Forelimb muscle (tissue), 1 donor: ENCODE data around the gene ANKRD33B. TPM values are rescaled to one million over a fixed set of nuclear protein-coding genes. Genes with fewer than 3 reads are reported as not detected.
A peak's percentile ranks its signal among the peaks of the same experiment; 100 is the strongest.
"Not testable (repeated sequence)": the region's sequence is repeated elsewhere in the genome, so short reads cannot be mapped to it uniquely, and the experiment has no call there.

Source experiments
- DNase-seq: peaks from one replicate; pipeline ENCODE4 v3.0.0-alpha.2; 2013; ENCODE audit warnings: low read depth
- polyA plus RNA-seq: library from polyadenylated mRNA; unstranded; fragments of 120-200 nt; gene quantifications from one replicate; pipeline ENCODE4 v1.2.1, GENCODE V29; 2013; ENCODE audit not compliant: insufficient read length

ANKRD33B gene
- polyA plus RNA-seq, 1 donor = 1.8 TPM

DNA sequence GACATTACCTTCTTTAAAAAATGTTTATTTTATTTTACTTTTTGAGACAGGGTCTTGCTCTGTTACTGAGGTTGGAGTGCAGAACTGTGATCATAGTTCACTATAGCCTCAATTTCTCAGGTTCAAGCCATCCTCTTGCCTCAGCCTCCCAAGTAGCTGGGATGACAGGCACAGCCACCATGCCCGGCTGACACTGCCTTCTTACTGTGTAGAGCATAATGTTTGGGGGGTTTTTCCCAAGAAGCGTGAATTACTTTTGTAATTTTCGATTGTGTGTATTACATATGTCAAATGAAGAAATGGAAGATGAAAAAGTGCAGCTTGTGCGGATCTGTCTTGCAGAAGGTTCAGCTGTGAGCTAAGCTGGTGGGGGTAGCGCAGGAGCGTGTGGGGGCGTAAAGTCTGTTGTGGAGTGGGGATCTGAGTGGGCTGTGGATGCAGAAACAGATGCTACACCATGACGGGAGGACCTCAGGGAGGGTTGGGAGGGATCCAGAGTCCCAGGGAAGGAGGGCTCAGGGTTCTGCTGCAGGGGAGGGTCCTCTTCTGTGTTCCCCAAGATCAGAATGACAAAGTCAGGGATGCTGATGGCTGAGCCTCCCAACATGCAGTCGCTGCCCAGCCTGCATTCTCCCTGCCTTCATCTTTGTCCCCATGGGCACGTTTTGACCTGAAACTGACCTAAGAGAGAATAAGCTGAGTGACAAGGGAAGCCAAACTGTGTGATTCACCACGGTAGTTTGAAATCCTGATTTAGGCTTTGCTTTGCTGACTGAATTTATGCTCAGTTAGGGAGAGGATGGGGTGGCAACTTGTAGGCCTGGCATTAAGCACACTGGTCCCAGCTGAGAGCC is 6.8 kb upstream of the ANKRD33B start:
- no peak for DNase-seq

DNA sequence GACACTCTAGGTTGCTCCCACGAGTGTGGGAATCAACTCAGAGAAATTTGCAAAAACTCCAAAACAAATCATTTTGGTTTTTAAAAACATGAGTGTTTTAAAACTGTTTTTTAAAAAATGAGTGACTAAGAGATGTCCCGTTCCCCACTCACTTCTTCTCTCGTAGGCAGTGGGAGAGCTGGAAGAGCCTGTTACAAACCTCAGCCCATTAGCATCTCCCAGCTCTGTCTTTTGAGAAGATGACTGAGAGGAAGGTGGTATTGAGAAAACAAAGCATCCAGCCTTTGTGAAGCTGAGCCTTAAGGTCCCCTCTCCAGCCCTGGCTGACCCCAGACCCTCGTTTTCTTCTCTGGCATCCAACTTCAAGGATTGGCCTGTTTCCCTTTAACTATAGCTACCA is 4.7 kb upstream of the ANKRD33B start:
- no peak for DNase-seq

DNA sequence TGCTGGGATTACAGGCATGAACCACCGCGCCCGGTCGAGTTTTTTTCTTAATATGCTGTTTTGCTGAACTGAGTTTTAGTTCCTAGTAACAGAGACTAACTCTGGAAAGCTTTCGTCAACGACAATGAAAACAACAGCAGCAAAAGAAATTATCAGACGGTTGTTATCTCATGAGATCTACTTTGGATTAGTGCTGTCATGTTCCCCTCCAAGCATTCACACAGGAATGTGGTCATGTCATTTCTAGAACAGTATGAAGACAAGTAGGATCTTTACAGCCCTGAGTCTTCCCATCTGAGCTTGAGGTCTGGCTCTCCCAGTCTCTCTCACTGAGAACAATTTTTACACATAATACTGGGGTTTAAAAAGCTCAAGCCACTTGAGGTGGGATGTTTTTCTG is 4.0 kb upstream of the ANKRD33B start:
- no peak for DNase-seq

DNA sequence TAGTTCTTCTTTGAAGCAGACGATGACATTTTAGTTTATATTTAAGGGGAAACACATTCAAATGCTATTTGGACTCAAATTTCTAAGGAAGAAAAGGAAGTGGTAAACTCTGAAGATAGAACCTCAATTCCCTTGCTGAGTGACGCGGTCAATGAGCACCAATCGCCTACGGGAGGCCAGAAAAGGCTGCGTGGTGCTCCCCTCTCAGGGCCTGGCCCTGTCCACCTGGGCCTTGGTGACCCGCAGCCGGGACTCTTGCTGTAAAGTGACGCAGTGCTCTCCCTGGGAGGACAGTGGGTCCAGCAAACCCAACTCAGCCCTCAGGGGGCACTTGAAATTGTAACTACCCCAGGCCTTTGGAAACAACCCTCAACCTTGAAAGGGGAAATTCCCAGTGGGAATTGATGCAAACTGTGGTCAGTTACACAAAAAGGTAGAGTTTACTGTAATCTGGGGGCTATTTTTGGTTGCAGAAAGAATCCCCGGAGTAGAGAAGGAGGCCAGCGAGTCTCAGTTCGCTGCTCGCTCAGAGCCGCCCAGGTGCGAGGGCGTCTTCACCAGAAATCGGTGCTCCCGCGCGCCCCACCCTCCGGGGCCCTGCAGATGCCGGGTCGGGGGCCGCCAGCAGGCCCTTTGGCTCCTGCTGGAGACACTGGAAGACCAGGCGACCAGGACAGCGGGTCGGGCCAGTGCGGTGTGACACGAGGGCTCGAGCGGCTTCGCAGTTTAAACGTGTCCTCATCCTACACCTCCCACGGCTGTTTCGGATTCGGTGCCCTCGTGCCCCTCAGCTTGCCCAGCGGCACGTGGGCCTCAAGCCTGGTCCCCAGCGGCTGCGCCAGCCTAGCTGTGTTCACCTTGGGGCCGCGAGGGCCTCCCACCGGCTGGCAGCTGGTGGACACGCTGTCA is 1.4 kb upstream of the ANKRD33B start:
- DNase-seq = no peak

DNA sequence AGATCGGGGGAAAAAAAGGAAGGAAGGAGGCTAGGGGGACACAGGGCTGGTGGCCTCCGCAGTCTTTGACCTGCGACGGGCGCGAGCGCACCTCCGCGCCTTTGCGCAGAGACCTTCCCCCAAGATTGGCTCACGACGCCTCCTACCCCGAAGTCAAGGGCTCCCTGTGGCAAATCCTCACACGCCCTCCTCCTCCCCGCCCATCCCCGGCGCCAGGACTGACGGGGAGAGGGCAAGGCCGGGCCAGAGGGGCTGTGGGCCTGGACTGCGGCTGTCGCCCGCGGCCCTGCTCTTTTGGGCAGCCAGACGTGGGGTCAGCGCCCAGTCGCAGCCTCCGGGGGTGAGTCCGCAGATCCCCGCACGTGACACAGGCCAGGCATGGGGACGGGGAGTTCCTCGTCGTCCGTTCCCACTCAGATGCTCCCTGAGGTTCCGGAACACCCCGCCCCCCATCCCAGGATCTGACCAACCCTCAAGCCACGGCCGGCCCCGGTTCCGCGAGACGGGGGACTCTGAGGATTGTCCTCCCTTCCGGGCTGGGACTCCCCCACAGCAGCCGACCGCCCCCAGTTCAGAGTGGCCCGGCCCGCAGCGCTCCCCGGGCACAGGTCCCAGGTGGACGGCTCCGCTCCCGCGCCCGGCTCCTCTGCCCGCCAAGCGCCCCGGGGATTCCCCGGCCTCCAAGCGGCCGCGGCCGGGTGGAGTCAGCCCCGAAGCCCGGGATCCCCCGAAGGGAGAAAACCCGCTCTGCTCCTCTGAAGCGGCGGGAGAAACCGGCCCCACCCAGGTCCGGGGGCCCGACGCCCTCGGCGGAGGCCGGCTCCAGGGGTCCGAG is 543 bp upstream of the ANKRD33B start:
- DNase-seq = no peak

DNA sequence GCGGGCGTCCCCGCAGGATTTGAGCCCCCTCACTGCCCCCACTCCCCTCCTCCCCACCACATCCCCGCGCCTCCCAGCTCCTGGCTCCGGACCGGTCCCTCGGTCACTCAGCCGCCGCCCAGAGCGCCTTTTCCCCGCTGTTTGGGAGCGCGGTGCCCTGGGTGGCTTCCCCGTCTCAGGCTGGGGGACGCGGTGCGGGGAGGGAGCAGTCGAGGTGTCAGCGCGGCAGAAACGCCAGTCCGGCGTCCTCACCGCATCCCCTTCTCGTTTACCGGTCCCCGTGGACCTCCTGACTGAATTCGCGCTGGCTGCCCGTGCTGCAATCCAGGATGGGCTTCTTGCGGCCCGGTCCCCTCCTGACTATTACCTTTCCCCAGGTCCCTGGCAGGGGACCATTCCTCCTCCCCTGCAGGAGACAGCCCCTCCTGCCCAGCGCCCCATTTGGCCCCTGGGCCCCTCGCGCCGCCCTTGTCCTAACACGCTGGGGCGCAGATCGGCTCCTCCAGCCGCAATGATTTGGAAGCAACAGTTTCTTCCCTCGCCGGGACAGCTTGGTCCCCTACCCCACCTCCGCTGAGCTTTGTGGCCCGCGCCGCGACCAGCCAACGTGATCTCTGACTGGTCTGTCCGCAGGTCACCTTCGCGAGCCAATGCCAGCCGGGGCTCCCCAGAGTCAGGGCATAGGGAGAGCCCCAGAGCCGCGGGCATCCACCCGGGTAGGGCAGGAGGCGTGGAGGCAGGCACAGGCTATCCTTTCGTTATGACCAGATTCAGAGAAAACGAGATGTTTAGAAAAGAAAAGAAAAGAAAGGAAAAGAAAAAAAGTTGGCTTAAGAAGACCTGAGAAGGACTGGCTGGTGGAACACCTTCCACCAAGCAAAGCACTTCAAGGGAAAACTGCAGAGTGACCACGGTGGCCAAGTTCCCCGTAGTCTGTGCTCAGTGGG is 1.2 kb downstream of the ANKRD33B start:
- no peak for DNase-seq

DNA sequence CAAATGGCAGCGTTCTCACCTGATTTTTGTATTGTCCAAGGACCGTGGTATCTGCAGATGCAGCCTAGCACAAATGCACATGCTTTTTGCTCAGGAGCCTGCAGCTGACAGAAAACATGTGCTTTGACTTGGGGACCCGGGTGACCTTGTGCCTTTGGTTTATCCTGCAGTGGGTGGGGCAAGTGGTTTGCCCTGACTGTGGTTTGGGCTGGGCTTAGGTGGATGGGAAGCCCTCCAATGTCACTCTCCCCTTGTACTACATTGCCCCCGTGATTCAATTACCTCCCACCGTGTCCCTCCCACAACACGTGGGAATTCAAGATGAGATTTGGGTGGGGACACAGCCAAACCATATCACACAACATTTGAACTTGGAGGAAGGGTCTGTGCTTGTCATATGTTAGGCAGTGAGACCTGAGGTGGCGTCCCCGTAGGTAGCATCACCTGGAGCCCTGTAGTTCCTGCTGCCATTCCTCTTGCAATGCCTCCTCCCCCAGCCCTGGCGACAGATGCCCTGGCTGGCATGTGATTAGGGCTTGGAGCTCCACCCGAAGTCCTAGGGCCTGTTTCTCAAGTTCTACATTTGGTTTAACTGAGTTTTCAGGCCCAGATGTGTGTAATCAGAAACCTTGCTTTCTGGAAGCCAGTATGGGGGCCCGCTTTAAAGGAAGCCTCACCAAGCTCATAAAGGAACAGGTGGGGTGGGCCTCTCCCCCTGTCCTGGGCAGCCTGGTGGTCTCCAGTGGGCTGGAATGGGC is 2.1 kb downstream of the ANKRD33B start:
- DNase-seq = no peak

DNA sequence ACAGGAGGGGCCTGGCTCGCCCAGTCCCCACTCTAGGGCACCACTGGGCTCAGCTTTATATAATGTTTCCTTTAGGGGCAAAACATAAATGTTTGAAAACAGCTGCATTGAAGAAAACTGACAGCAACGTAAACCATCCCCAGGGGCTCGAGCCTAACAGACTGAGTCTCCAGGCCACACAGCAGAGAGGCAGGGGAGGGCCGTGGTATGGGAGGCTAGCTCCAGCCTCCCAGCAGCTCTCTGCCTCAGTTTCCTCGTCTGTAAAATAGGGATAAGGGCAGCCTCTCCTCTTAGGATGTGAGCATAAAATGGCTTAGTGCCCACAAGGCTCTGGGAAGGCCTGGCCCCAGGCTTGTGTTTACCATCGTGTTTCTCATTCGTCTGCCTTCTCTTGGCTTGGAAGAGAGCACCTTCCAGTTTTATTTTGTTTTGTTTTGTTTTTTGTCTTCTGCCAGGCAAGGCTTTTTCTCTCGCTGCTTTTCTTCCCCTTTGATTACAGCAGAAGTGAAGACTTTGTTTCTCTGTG is 2.7 kb downstream of the ANKRD33B start:
- no peak for DNase-seq

DNA sequence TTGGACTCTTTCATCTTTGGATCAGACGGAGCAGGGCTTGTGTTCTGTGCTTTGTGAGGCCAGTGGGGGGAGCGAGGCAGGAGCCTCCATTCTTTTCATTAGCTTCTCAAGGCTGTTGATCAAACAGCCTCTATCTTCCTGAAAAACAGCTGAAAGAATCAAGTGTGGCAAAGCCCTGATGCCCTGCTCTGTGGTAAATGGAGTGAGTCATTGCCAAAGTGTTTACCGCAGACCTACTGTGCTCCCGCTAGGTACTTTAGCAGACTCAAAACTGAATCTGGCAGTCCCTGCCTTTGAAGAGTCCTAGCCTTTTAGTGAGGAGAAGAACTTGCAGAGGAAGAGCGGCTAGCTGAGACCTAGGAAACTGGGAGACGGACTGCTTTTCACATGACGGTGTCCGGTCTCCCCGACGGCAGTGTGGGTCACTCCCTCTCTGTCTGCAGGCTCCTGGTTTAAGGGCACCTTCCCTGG is 3.3 kb downstream of the ANKRD33B start:
- DNase-seq = no peak

DNA sequence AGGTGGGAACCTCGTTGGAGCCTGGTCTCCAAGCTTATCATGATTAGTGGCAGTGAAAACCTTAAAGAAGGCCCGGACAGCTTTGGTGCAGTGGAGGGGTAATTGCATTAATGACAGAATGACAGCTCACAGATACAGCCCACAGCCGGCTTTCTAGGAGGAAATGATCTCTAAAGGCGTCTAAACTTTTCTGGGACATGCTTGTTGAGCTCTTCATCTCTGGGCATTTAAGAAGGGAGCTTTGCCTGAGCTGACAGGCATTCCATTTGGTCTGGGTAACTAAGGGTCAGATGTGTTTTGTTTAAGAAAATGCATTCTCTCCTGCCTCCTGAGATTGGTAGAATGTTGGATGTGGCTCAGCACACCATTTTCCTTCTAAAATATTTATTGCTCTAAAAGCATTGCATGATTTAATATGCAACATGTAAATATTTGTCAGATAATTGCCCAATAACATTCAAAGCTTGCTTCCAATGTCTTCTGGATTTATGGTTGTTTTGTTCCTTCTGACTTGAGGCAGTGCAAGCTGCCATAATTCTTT is 4.0 kb downstream of the ANKRD33B start:
- no peak for DNase-seq

DNA sequence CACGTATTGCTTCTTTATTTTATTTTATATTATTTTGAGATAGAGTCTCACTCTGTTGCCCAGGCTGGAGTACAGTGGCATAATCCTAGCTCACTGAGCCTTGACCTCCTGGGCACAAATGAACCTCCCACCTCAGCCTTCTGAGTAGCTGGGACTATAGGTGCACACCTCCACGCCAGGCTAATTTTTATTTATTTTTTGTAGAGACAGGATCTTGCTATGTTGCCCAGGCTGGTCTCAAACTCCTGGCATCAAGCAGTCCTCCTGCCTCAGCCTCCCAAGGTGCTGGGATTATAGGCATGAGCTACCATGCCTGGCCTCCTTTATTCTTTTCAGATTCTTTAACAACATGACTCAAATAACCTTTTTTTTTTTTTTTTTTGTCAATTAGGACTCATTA is 6.7 kb downstream of the ANKRD33B start:
- not testable (repeated sequence) for DNase-seq

DNA sequence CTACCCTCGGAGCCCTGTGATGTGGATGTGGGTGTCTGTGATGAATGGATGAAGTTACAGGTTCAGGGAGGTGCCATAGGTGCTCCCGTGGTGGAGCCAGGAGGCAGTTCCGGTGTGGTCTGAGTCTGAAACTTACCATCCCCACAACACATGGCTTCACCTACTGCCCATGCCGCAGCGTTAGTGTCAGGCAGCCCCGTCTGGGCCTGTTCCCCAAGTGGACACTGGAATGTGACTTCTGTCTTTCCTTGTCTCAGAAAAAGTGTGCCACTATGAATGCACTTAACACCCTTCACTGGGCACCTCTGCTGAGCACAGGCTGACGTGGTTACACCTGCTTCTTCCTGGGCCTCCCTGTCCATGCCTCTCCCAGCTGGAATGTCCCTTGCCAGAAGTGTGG is 8.6 kb downstream of the ANKRD33B start:
- no peak for DNase-seq

DNA sequence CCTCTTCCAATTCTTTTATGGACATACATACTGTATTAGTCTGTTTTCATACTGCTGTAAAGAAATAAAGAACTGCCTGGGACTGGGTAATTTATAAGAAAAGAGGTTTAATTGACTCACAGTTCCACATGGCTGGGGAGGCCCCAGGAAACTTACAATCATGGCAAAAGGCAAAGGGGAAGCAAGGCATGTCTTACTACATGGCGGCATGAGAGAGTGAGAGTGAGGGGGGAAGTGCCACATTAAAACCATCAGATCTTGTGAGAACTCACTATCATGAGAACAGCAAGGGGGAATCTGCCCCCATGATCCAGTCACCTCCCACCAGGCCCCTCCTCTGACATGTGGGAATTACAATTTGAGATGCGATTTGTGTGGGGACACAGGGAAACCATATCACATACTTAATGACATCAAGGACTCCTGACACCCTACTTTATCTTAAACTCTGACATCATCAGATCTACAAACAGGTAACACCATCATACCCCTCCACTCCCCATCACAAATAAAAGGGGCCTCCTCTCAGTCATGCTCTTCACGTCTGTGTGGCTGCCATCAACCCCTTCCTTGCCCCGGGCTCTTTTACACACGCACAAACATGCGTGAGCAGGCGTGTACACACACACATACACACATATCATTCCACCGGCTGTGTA is 9.7 kb downstream of the ANKRD33B start:
- no peak for DNase-seq

DNA sequence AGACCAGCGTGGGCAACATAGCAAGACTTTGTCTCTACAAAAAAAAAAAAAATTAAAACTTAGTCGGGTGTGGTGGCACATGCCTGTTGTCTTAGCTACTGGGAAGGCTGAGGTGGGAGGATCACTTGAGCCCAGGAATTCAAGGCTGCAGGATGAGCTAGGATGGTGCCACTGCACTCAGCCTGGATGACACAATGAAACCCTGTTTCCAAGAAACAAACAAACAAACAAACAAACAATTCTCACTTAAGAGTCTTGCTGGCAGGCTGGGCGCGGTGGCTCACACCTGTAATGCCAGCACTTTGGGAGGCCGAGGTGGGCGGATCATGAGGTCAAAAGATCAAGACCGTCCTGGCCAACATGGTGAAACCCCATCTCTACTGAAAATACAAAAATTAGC is 11.0 kb downstream of the ANKRD33B start:
- not testable (repeated sequence) for DNase-seq

DNA sequence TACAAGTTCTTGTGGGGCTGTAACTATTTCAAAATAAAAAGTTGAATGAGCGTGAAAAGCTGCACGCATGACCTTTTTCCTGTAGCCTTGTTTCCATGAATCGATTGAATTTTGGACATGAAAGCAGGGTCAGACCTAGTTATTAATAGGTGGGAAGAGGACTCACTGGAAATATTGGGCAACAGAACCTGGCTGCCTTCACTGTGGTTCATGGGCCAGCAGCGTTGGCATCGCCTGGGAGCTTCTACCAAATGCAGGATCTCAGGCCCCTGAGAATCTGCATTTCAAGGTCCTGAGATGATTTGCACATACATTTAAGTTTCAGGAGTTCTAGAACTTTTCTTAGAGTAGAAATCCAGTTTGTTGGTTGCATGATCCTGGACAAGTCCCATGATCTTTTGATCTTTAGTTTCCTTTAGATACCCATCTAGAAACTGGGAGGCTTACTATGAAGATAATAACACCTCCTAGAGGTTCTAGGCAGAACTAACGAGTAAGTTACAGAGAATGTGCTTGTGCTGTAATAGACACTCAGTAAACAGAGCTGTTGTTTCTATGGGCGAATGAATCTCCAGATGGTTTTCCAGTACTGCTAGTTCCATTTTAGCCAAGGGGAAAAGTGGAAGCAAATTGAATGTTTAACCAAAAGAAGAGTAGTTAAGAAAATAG is 12.4 kb downstream of the ANKRD33B start:
- no peak for DNase-seq

DNA sequence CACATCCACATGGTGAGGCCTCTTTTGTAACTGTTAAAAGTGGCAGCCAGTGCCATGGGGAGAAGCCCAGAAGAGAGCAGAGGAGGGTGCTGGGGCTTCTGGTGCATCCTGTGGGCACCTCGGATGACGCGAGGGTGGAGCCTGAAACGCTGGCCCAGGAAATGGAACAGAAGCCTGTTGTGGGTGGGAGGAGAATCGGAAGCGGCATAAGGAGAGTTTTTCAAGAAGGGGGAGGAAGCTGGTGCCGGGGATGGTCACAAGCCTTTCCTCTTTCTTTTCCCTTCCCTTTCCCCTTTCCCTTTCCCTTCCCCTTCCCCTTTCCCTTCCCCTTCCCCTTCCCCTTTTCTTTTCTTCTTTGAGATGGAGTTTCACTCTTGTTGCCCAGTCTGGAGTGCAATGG is 12.9 kb downstream of the ANKRD33B start:
- DNase-seq = no peak

DNA sequence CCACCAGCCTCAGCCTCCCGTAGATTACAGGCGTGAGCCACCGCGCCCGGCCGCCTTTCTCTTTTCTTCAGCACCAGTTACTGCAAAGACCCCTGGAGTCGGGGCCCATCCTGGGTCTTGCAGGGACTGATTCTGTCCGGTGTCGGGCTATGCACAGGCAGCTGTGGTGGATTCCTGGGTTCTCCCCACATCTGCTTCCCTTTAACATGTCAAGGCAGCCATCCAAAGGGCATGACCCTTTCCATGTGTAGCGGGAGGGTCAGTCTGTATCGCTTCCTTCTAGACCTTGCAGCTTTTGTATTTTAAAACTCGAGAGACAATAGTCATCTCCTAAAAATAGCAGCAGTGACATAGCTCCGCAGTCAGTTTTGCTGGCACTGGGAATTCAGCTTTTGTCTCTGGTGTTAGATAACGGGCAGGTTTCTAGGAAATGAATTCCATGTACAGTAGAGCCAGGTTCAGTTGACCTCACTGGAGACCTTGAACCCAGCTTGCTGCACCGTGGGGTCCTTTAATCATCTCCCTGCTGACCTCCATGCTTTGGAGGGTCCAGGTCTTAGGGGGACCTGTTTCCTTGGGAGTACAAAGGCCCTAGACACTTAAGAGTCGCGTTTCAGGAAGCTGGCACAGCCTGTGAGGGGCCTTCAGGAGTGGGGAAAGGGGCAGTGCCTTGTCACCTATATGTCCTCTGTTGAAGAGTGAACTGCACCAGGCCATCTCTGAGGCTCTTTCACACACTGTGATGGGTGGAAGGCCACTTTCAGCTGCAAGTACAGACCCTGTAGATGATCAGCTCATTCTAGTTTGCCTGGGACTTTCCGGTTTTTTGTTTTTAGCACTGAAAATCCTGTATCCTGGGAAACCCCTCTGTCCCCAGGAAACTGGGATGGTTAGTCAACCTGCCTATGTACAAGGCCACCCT is 13.8 kb downstream of the ANKRD33B start:
- DNase-seq = peak; percentile 32
